OCI-LY7 (cell line): ENCODE results near the gene MACROD2.

Source experiments
- EZH2phosphoT487 ChIP-seq: fragments of 200-600 bp; sonication (generic); IDR thresholded peaks from 2 replicates; pipeline ENCODE4 v1.6.1; 2018; ENCODE audit warnings: low read depth, borderline replicate concordance, mild to moderate bottlenecking, mixed run types, antibody characterized with exemption, low read length, moderate library complexity, mixed read lengths
- TF ChIP-seq, protein P1 (sequence below): fragments of 200-600 bp; sonication (generic); conservative IDR thresholded peaks from 2 replicates; pipeline ENCODE4 v1.5.1; 2014; ENCODE audit warnings: mild to moderate bottlenecking, antibody characterized with exemption, low read length, moderate library complexity, mixed read lengths

DNA sequence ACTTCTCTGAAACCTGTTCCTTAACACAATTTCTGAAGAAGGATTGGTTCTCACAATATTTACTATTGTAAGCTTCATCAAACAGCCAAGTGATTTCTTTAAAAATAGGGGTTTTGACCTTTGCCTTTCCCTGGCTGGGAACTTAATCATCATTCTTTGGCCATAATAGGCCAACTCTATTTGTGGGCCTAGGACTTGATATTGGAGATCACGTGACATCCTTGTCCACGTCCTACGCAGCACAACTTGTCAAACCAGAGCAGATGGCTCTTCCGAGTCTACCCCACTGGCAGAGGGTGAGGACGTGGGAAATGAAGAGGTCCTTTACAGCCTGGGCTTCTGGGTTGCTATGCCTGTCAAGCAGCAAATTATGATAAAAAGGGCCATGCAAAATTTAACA lies 1547.3 kb downstream of the MACROD2 start:
- TF ChIP-seq, protein P1, sequence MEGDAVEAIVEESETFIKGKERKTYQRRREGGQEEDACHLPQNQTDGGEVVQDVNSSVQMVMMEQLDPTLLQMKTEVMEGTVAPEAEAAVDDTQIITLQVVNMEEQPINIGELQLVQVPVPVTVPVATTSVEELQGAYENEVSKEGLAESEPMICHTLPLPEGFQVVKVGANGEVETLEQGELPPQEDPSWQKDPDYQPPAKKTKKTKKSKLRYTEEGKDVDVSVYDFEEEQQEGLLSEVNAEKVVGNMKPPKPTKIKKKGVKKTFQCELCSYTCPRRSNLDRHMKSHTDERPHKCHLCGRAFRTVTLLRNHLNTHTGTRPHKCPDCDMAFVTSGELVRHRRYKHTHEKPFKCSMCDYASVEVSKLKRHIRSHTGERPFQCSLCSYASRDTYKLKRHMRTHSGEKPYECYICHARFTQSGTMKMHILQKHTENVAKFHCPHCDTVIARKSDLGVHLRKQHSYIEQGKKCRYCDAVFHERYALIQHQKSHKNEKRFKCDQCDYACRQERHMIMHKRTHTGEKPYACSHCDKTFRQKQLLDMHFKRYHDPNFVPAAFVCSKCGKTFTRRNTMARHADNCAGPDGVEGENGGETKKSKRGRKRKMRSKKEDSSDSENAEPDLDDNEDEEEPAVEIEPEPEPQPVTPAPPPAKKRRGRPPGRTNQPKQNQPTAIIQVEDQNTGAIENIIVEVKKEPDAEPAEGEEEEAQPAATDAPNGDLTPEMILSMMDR: no peak
- TF ChIP-seq EZH2phosphoT487: no peak
